GM21390 (cell line): ENCODE measurements around the gene GJC2.
A peak's percentile ranks its signal among the peaks of the same experiment; 100 is the strongest.

Source experiments
- ATAC-seq: cut with Tn5 transposase; IDR thresholded peaks from one replicate; pipeline ENCODE4 v1.9.1; 2021; ENCODE audit not compliant: unreplicated experiment

The GJC2 gene

DNA sequence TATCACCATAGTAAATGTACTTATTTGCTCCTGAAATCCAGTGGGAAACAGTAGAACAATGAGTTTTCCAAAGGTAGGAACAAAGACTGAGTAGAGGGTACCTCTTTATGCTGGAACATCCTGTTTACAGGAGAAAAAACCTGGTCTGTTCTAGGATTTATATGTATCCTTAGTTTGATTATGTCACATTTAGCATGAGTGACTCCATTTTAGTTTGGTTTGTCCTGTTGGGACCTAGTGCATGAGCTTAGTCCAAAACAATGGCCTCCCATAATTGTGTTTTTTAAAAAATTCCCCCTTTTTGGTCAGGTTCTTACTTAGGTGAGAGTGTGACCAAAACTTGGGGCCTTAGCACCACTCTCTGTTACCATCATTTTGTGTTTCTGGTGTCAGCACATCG is 37.1 kb upstream of the GJC2 start:
- ATAC-seq, result no peak

DNA sequence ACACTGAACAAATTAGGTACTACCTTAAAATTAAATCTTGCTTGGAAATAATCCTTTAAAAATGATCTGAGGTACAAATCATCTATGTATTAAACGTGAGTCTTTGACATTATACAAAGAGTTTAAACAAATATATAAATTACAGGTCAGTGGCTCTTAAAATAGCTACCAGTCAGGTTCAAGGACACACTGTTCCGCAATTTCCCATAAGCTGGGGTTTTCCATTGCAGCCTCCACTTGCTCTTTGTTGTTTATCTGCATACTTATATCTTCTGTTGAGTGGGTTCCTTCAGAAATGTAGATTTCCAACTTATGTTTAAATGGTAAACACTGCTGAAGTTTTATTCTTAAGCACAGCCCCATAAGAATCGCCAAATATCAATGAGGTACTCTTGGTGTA is 34.9 kb upstream of the GJC2 start:
- ATAC-seq, result no peak

DNA sequence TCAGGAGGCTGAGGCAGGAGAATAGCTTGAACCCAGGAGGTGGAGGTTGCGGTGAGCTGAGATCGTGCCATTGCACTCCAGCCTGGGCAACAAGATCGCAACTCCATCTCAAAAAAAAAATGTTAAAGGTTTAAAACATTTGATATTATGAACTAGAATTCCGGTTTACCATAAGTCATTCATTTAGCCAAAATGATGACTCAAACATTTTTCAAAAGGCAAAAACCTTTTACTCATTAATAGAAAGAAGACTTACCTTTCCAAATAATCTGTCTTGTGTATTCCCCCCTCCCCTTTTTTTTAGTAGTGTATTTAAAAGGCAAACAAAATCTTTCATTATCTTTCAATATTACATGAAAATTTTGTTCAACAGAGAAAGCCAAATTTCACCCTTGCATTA is 32.4 kb upstream of the GJC2 start:
- ATAC-seq, result no peak

DNA sequence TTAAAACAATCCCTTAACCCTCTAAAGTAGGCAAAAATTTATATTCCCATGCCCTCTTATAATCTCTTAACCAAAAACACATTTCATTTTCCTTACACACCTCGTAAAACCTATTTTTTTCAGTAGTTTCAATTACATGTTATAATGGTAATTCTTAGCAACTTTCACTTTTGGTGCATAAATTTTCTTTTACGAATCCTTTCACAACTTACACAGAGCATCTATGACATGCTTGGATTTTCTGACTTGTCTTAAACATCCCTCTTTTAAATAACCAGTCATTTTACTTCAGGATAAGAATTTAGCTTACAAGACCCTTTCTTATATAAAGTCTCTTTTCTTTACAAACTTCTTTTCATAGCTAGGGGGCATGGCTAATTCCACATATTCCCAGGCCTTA is 31.7 kb upstream of the GJC2 start:
- ATAC-seq, result no peak

DNA sequence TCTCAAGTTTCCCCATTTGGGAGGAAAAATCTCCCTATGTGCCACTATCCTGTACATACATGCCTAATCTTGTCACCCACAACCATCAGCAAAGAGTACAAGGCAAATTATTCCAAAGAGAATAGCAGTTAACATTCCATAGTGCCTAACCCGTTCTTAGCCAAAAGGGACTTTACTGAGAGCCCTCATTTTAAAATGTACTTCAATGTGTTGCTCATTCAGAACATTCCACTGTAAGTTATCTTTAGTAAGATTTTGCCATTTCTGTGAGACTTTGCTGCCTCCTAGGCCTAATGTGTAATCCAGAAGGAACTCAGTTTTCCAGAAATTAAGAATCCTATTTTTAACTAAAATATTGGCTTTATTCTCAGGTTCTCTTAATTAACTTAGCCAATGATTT is 29.4 kb upstream of the GJC2 start:
- ATAC-seq, result no peak

DNA sequence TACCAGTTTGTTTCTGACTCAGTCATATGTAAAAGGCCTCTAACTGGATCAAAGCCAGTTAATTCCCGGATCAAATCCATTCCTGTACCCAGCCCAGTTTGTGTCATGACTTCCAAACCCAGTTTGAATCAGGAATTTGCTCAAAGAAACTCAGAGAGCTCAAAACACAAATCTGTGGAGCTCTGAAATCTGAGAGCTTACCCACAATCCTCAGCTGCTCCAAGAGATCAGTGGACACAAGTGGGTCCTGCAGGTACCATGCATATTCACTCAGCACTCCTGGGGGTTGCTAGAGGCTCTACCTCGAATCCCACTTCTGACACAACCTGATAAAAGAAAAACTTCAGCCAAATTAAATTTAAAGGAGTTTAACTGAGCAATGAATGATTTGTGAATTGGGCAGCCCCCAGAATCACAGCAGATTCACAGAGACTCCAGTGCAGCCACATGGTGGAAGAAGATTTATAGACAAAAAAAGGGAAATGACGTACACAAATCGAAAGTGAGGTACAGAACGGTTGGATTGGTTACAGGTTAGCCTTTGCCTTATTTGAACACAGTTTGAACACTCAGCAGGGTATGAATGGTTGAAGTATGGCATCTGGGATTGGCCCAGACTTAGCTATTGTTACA is 28.8 kb upstream of the GJC2 start:
- ATAC-seq, result no peak

DNA sequence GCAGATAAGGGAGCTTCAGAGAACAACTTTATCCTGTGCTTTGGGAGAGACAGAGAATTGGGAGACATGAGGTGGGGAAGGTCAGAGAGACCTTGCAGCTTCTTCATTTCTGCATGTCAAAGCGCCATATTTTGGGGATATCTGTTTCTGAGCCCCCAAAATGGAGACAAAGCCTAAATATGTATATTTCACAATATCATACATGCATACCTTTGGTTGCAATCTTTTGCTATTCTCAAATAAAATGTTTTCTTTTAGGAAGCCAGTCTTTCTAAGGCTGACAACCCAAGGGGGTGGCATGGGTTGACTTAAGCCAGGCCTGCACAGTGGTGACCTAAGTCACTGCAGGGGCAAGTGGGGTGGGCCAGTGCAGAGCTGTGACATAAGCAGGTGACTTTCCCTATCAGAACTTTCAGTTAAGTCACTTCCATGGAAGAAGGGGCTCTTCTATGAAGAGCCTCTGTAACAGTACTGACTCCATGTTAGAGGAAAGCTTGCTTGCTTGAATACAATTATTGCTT is 26.7 kb upstream of the GJC2 start:
- no peak for ATAC-seq

DNA sequence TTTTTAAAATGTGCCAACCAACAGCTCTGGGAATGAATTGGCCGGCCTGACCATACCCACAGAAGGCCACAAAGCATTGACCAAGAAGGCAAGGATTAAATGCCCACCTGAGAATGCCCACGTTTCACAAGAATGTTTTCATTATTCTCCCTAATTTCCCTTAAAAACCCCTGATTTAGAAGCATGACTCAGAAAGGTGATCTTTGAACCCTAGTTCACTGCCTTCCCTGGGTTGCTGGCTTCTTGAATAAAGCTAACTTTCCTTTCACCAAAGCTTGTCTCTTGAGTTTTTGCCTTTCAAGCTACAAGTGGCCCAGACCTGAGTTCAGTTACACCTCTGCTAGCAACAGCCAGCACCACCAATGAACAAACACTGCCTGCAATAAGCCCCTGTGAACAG is 26.2 kb upstream of the GJC2 start:
- ATAC-seq, result no peak

DNA sequence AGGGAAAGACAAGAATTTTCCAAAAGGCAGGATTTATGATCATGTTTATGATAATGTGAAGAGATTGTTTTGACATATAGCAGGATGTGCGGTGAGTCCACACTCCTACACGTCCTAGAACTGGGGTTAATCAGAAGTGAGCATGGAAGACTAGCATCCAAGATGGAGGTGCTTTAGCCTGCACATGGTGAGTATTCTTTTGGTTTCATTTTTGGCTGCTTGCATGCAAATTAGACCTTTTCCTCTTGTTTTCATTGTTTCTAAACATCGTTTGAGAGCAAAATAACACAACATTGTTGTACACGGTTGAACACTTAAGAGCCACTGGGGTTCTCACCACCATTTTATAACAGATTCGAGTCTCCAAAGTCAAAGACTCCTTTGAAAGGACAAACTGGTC is 24.5 kb upstream of the GJC2 start:
- no peak for ATAC-seq

DNA sequence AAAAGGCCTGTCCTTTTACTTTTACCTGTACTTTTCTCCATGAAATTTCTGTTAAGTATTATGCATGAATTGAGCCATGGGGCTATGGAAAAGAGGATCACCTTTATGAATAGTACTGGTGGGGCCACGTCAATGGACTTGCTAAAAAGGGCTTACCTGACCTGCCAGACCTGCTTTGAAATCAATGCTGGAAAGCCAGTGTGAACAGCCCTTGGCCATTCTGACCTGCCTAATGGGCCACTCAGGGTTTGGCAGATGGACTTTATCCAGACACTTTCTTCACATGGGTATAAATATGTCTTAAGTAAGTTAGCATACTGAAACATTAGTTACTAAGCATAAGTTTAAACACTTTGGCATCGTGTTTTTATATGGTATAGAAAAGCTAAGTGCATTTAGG is 18.0 kb upstream of the GJC2 start:
- no peak for ATAC-seq

DNA sequence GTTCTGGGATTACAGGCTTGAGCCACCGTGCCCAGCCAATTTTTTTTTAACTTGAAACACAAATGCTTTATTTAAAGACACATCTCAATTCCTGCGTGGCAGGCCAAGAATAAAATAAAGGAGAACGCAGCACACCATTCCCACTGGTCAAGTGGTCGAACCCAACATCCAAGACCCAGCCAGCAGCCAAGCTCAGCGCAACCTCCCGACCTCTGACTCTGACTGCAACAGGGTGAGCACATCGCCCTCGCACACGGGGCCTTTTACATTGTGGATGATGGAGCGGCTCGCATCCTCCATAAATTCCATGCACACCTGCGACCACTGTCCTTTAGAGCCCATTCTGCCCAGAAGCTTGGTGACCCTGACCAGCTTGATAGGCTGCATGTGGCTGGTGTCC is 15.1 kb upstream of the GJC2 start:
- ATAC-seq, result no peak

DNA sequence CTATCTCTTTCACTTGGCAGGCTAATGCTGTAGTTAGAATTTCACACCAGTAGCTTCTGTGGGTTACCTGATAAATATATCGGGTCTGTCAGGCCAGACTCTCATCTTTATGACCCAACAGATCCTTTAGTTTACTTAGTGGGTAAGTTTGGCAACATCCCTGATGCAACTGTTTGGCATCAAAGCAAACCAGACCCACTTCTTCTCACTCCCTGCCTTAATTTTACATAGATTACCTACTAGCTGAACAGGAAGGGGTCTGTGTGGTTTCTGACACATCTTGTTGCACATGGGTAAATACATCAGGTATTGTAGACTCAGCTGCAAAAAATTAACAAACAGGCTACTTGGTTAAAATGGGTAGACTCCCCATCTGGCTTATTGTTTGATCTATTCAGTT is 12.8 kb upstream of the GJC2 start:
- ATAC-seq, result no peak

DNA sequence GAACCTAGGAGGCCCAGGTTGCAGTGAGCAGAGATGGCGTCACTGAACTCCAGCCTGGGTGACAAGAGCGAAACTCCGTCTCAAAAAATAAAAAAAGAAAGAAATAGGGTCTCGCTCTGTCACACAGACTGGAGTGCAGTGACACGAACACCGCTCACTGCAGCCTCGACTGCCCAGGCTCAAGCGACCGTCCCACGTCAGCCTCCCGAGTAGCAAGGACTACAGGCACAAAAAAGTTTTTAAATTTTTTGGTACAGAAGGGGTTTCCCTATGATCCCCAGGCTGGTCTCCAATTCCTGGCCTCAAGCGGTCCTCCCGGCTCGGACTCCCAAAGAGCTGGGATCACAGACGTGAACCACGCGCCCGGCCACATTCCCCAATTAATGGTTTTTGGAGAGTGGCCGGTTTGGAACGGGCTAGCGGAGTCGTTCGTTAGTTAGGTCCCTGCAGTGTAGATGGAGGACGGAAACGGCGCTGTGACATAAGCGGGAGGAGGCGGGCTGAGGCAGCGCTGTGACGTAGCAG is 10.3 kb upstream of the GJC2 start:
- no peak for ATAC-seq

DNA sequence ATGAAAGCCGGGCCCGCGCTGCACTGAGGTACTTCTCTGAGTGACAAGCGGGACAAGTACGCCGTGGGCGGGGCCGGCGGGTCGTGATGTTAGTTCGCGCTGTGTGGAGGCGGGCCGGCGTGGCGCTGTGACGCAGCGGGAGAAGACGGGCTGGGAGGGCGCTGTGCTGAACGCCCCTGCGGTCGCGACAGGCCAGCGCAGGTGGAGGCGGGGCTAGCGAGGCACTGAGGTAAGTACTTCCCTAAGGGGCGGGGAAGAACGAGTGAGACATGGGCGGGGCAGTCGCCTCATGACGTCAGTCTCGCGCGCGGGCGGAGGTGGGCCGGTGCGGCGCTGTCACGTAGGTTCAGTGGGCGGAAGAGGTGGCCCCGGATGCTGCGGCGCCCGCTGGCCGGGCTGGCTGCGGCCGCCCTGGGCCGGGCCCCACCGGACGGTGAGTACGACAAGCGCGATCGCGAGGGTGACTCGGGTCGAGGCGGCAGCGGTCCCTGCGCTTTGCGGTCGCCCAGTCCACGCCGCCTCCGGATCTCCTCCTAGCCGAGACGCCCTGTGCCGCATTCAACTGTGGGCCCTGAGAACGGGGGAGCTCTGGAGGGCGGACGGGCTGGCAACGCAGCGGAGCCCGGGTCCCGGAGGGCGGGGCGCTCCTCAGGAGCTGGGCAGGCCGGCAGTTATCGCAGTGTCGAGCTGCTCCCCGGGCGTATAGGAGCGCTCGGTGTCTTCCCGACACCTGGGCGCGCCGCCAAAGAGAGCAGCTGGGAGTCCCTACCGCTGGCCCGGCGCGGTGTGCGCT is 9.6 kb upstream of the GJC2 start, which contains the start of gene GUK1:
Gene GUK1 (plus strand): TSS at position 349 of the 793 bp plus-strand sequence. CDS start 24 bp downstream, at position 373.
- ATAC-seq, result peak; percentile 92

DNA sequence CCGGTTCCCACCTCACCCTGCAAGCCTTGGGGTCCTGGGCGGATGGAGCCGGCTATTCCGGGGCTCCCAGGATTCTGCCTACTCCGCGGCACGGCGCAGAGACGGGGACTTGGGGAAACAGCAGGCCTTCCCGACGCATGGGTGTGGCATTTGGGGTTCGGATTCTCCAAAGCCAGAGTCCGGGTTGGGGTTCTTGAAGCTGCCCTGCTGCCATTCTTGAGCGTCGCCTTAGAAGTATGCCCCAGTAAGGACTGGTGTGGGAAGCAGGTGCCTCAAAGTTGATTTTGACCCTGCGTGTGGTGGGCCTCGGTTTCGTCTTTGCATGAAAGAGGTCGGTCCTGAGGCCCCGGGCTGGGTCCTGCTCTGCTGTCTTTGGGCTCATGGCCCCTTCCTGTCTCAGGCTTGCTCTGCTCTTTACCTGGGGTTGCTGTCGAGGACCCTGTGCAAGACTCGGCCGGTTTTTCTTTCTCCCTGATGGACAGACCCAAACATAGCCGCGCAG is 9.0 kb upstream of the GJC2 start:
- ATAC-seq, result no peak

DNA sequence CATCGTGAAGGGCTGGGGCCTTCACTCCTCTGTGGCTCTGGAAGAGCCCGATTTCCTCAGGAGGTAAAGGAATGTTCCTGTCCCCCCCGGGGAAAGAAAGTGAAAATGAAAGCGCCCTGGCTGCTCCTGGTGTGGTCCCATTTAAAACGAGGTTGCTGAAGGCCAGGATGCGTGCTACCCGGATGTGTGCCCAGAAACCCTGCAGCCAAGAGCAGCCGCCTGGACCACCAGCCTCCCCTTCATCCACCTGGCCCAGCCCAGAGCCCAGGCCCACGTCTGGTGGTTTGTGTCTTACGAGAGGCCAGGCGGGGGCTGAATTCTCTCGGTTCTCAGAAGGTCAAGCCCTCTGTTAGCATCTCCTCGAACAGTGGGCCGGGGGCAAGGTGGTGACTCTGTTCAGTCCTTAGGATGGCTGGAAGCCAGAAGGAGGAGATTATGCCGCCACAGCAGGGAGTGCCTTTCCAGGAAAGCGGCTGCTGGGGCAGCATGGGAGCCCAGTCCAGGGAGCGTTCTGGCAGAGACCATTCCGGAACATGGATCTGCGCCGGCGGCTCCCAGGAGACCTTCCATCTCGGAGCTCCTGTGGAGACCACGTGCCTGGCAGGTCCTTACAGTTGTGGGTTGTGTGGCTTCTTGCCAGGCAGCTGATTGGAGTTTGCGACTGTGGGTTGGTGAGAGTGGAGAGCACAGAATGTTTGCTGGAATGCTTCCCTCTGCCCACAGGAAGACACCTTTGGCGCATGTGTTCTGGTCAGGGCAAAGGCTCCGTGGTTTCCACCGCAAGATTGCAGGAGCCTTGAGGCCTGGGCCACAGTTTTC is 8.3 kb upstream of the GJC2 start:
- no peak for ATAC-seq

DNA sequence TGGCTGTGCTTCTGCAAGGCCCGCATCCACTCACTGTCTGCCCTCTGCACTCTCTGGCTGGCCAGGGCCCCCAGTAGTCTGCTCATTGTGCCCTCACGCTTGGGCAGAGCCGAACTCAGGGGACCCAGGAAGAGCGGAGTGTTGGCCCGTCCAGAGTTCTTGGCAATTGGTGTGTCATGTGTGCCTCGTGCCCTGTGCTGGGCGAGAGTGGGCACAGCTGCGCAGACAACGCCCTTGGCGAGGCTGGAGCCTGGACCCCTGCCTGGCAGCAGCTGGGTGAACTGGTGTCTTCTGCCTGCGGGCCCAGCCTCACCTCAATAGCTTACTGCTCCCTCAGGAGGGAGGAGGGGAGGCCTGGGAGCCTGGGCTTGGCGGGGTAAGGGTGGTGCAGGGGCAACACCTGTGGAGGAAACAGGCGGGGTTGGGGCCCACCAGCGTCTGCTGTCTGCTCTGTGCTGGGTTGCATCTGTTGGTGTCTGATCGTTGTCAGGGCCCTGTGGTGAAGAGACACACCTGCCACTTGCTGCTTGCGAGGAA is 7.5 kb upstream of the GJC2 start:
- no peak for ATAC-seq

DNA sequence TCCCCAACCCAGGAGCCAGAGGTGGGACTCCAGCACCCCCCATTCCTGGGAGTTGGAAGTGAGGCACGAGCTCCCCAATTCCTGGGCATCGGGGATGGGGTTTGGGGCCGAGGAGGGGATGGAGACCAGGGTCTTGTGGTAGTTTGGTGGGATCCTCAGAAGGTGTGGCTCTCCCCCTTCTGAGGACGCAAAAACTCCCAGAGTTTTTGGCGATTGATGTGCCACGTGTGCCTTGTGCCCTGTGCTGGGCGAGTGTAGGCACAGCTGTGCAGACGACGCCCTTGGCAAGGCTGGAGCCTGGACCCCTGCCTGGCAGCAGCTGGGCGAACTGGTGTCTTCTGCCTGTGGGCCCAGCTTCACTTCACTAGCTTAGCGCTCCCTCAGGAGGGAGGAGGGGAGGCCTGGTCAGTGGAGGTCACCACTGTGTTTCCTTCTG is 7.0 kb upstream of the GJC2 start:
- ATAC-seq, result no peak

DNA sequence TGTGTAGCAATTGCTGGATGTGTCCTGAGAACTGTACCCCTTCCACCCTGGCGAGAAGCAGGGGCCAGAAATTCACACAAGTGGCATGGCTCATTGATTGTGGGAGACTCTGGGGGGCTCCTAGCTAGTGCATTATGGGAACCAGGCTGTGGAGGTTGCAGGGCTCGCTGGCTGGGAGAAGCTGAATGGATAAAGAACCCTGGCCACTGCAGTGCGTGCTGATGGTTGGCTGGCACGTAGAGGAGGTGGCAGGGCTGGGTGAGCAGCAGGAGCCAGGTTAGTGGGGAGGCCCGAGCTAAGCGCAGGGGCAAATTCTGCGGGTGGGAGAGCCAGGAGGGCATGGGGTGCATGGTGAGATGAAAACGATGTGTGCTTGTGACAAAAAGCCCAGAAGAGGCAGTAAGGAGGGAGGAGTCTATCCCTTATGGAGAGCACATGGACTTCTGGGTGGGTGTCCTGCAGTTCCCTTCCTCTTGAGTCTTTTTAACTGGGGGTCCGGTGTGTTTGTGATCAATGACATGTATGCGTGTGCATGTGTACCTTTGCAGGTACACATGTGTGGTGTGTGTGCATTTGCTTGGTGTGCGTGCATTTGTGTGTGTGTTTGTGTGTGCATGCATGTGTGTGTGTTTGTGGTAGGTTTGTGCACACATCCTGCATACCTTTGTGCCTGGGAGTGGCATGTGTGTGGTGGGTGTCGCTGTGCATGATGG is 6.1 kb upstream of the GJC2 start:
- no peak for ATAC-seq
